ENCODE measurements around the gene SECISBP2L. TPM values are rescaled to one million over a fixed set of nuclear protein-coding genes. Genes with fewer than 3 reads are reported as not detected.

The SECISBP2L gene
- total and polyA plus RNA-seq, 2 donors (not counting 3 experiments of a cell fraction or from before 2014, with no cell fraction given): 23.1 to 52.3 TPM

DNA sequence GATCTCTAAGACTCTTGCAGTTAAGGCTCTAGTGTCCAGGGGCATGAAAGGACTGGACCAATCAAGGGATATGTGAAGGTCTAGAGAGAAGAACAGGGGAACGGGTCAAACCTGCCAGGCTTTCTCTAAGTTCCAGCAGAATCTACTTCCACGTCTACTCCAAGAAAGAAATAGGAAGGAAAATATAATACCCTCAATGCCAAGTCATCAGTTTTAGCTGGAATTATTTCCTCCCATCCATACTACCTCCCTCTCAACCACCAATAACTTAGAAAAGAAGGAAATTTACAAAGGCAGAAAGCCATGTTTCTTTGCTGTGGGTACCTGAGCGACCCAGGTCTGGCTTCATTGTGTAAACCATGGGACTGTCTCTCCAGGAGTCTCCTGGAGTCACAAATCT is 90.3 kb downstream of the SECISBP2L start:
- FAIRE-seq (no peak), DNase-seq (ENCODE audit: low read depth, low spot score) (no peak)
- Histone ChIP-seq H3K9me1 (replicated peaks; ENCODE audit: control insufficient read depth, extremely low read depth, insufficient read depth, low read length) (no peaks in the 10 kb centered on the region), H2AFZ (ENCODE audit: low read depth, low read length) (no peak overlapping the region), H3K36me3 (ENCODE audit: control insufficient read depth in 2 of 2, extremely low read depth in 1 of 2, insufficient read depth in 2 of 2, low read length in 2 of 2) (no peaks in the 10 kb centered on the region), H3K4me2 (ENCODE audit: insufficient read depth, low read length) (no peak overlapping the region), H3K9ac (replicated peaks; ENCODE audit: extremely low read depth, insufficient read depth, low read length) (no peak overlapping the region), H3K27me3 (ENCODE audit: control insufficient read depth in 2 of 2, insufficient read depth in 2 of 2, low read length in 2 of 2) (peaks cover 18 to 19% of the 10 kb centered on the region in 2 experiments), H3K4me1 (ENCODE audit: control insufficient read depth, extremely low read depth, insufficient read depth, low read length) (no peaks in the 10 kb centered on the region), H3K9me3 (replicated peaks; ENCODE audit: control insufficient read depth, insufficient read depth, low read length) (no peaks in the 10 kb centered on the region), H4K20me1 (replicated peaks; ENCODE audit: control insufficient read depth, extremely low read depth, insufficient read depth, low read length) (no peaks in the 10 kb centered on the region), H3K4me3 (replicated peaks in 1 of 3; ENCODE audit: insufficient read depth in 1 of 3, low read depth in 1 of 3, low read length in 3 of 3) (no peak overlapping the region), H3K27ac (ENCODE audit: insufficient read depth, low read depth, low read length) (no peak overlapping the region), H3K79me2 (ENCODE audit: control insufficient read depth, insufficient read depth, low read length) (no peaks in the 10 kb centered on the region)
- TF ChIP-seq POLR2AphosphoS5 (IDR thresholded peaks at IDR 0.05; ENCODE audit: insufficient read depth, low read depth, low read length) (no peak), FOS (IDR thresholded peaks at IDR 0.05; ENCODE audit: borderline replicate concordance, insufficient read depth, low read length) (no peak), MYC (IDR thresholded peaks at IDR 0.05; ENCODE audit: low read depth, low read length) (no peak), POLR2A (IDR thresholded peaks at IDR 0.05; ENCODE audit: low read depth, low read length) (no peak), GATA2 (IDR thresholded peaks at IDR 0.05; ENCODE audit: insufficient read depth, insufficient read length, low read depth, low read length) (no peak)
- BruUV-seq (replicated peaks): no TSS peak
- intact Hi-C loops (cut with micrococcal nuclease) (no loop called here), dilution Hi-C loops (cut with MboI; ENCODE audit: extremely low pct_ligation_motif_present, low sequenced_read_pairs) (no loop called here)
- ChIA-PET CTCF (no interaction called here), POLR2A (no interaction called here)

DNA sequence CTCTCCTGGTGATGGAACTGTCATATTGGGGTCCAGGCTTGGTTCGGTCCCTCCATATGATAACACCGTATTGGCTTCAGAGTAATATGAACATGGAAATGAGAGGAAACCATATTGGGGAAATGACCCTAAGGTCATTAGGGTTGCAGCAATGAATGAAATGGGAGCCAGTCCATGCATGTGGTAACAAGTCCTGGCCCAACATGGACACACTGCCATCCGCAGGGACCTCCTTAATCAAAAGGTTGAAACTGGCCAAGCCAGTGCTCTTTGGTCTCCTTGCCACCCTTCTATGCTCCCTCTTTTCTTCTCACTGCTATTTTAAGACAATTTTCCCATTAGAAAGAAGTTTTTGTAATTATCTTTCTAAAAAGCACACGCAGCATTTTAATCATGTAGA is 90.9 kb downstream of the SECISBP2L start:
- dilution Hi-C loops (cut with MboI; ENCODE audit: extremely low pct_ligation_motif_present, low sequenced_read_pairs): no loop called here
- no peaks in the 10 kb centered on the region for H3K79me2 ChIP-seq (ENCODE audit: control insufficient read depth, insufficient read depth, low read length)
- H2AFZ ChIP-seq (ENCODE audit: low read depth, low read length): no peak overlapping the region
- peaks cover 19 to 20% of the 10 kb centered on the region in 2 experiments for H3K27me3 ChIP-seq (ENCODE audit: control insufficient read depth in 2 of 2, insufficient read depth in 2 of 2, low read length in 2 of 2)
- intact Hi-C loops (cut with micrococcal nuclease): no loop called here
- CTCF ChIA-PET: no interaction called here
- no peak for DNase-seq (ENCODE audit: low read depth, low spot score)
- H3K9me3 ChIP-seq (replicated peaks; ENCODE audit: control insufficient read depth, insufficient read depth, low read length): no peaks in the 10 kb centered on the region
- H3K9me1 ChIP-seq (replicated peaks; ENCODE audit: control insufficient read depth, extremely low read depth, insufficient read depth, low read length): no peaks in the 10 kb centered on the region
- H4K20me1 ChIP-seq (replicated peaks; ENCODE audit: control insufficient read depth, extremely low read depth, insufficient read depth, low read length): no peaks in the 10 kb centered on the region
- no peaks in the 10 kb centered on the region for H3K4me1 ChIP-seq (ENCODE audit: control insufficient read depth, extremely low read depth, insufficient read depth, low read length)
- FAIRE-seq: no peak
- no peaks in the 10 kb centered on the region for H3K36me3 ChIP-seq (ENCODE audit: control insufficient read depth in 2 of 2, extremely low read depth in 1 of 2, insufficient read depth in 2 of 2, low read length in 2 of 2)
- no peak overlapping the region for H3K9ac ChIP-seq (replicated peaks; ENCODE audit: extremely low read depth, insufficient read depth, low read length)
- POLR2A ChIA-PET: no interaction called here
- H3K4me3 ChIP-seq (replicated peaks in 1 of 3; ENCODE audit: insufficient read depth in 1 of 3, low read depth in 1 of 3, low read length in 3 of 3): no peak overlapping the region
- no peak overlapping the region for H3K27ac ChIP-seq (ENCODE audit: insufficient read depth, low read depth, low read length)
- no TSS peak for BruUV-seq (replicated peaks)
- no peak overlapping the region for H3K4me2 ChIP-seq (ENCODE audit: insufficient read depth, low read length)
- TF ChIP-seq EZH2 (IDR thresholded peaks at IDR 0.05; ENCODE audit: borderline replicate concordance, low read depth, low read length, severe bottlenecking) (no peak), MYC (IDR thresholded peaks at IDR 0.05; ENCODE audit: low read depth, low read length) (no peak), FOS (IDR thresholded peaks at IDR 0.05; ENCODE audit: borderline replicate concordance, insufficient read depth, low read length) (no peak), JUN (IDR thresholded peaks at IDR 0.05; ENCODE audit: borderline replicate concordance, insufficient read depth, insufficient read length, low read depth) (no peak), GATA2 (IDR thresholded peaks at IDR 0.05; ENCODE audit: insufficient read depth, insufficient read length, low read depth, low read length) (no peak)
- TF ChIP-seq, protein P1, sequence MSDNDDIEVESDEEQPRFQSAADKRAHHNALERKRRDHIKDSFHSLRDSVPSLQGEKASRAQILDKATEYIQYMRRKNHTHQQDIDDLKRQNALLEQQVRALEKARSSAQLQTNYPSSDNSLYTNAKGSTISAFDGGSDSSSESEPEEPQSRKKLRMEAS (IDR thresholded peaks at IDR 0.05; ENCODE audit: insufficient read depth, insufficient read length): no peak

Measured in endothelial cell of umbilical vein (primary cell).